SK-N-SH treated with all-trans-retinoic acid at 6 μM for 48 hours (cell line): Measurements from ENCODE around the gene AKAP13.
A peak's percentile ranks its signal among the peaks of the same experiment; 100 is the strongest.

Source experiments
- ATAC-seq: fragments of 200-7000 bp; cut with Tn5 transposase; 3 replicates; pipeline ENCODE4 v1.9.1; 2020; ENCODE audit warnings: mild to moderate bottlenecking, moderate library complexity
- BACH2 ChIP-seq: fragments of 250-450 bp; sonication (Bioruptor Pico); IDR thresholded peaks from 2 replicates; pipeline ENCODE4 v1.9.0; 2021; ENCODE audit warnings: mild to moderate bottlenecking, borderline replicate concordance
- CREB5 ChIP-seq: fragments of 250-450 bp; sonication (Bioruptor Pico); IDR thresholded peaks from 2 replicates; pipeline ENCODE4 v1.5.1; 2020; ENCODE audit warnings: low read depth, mild to moderate bottlenecking, moderate library complexity
- CSDC2 ChIP-seq: fragments of 250-450 bp; sonication (Bioruptor Pico); IDR thresholded peaks from 2 replicates; pipeline ENCODE4 v1.5.0; 2020; ENCODE audit warnings: mild to moderate bottlenecking, moderate library complexity
- ESRRG ChIP-seq: fragments of 250-450 bp; sonication (Bioruptor Pico); IDR thresholded peaks from 2 replicates; pipeline ENCODE4 v1.6.1; 2021; ENCODE audit warnings: mild to moderate bottlenecking
- GLIS3 ChIP-seq: fragments of 250-450 bp; sonication (Bioruptor Pico); IDR thresholded peaks from 2 replicates; pipeline ENCODE4 v1.5.0; 2020; ENCODE audit warnings: mild to moderate bottlenecking, moderate library complexity
- ISL1 ChIP-seq: fragments of 250-450 bp; sonication (Bioruptor Pico); IDR thresholded peaks from 2 replicates; pipeline ENCODE4 v2.1.2; 2022; ENCODE audit warnings: mild to moderate bottlenecking, moderate library complexity
- OSR1 ChIP-seq: fragments of 250-450 bp; sonication (Bioruptor Pico); IDR thresholded peaks from 2 replicates; pipeline ENCODE4 v1.8.0; 2022; ENCODE audit warnings: moderate library complexity, mild to moderate bottlenecking, inconsistent platforms
- PATZ1 ChIP-seq: fragments of 250-450 bp; sonication (Bioruptor Pico); IDR thresholded peaks from 2 replicates; pipeline ENCODE4 v1.8.0; 2020; ENCODE audit warnings: mild to moderate bottlenecking, moderate library complexity, borderline replicate concordance
- PPARA ChIP-seq: fragments of 250-450 bp; sonication (Bioruptor Pico); IDR thresholded peaks from 2 replicates; pipeline ENCODE4 v1.5.0; 2020; ENCODE audit warnings: mild to moderate bottlenecking, borderline replicate concordance
- RARB ChIP-seq: fragments of 250-450 bp; sonication (Bioruptor Pico); IDR thresholded peaks from 2 replicates; pipeline ENCODE4 v1.8.0; 2021; ENCODE audit warnings: mild to moderate bottlenecking, moderate library complexity
- TCF4 ChIP-seq: fragments of 250-450 bp; sonication (Bioruptor Pico); IDR thresholded peaks from 2 replicates; pipeline ENCODE4 v1.8.0; 2021; ENCODE audit warnings: mild to moderate bottlenecking, moderate library complexity, borderline replicate concordance
- TOX ChIP-seq: fragments of 250-450 bp; sonication (Bioruptor Pico); IDR thresholded peaks from 2 replicates; pipeline ENCODE4 v1.8.0; 2021; ENCODE audit warnings: mild to moderate bottlenecking, moderate library complexity, borderline replicate concordance
- ZFP3 ChIP-seq: fragments of 250-450 bp; sonication (Bioruptor Pico); IDR thresholded peaks from 2 replicates; pipeline ENCODE4 v1.5.0; 2020; ENCODE audit warnings: mild to moderate bottlenecking, moderate library complexity
- ZFP30 ChIP-seq: fragments of 450-650 bp; formaldehyde crosslinking; IDR thresholded peaks from 2 replicates; pipeline ENCODE4 v1.5.0; 2022; ENCODE audit warnings: mild to moderate bottlenecking, moderate library complexity
- ZNF565 ChIP-seq: fragments of 450-650 bp; formaldehyde crosslinking; conservative IDR thresholded peaks from 2 replicates; pipeline ENCODE4 v1.5.0; 2020; ENCODE audit warnings: low read depth, mild to moderate bottlenecking, moderate library complexity
- ZNF70 ChIP-seq: fragments of 450-650 bp; formaldehyde crosslinking; IDR thresholded peaks from 2 replicates; pipeline ENCODE4 v1.5.0; 2020; ENCODE audit warnings: mild to moderate bottlenecking, moderate library complexity
- ZNF8 ChIP-seq: fragments of 450-650 bp; formaldehyde crosslinking; IDR thresholded peaks from 2 replicates; pipeline ENCODE4 v1.5.0; 2020; ENCODE audit warnings: mild to moderate bottlenecking, moderate library complexity
- TF ChIP-seq, protein P1 (sequence below): fragments of 250-450 bp; sonication (Bioruptor Pico); IDR thresholded peaks from 2 replicates; pipeline ENCODE4 v1.5.1; 2021; ENCODE audit warnings: mild to moderate bottlenecking, moderate library complexity
- TF ChIP-seq, protein P2 (sequence below): fragments of 250-450 bp; sonication (Bioruptor Pico); IDR thresholded peaks from 2 replicates; pipeline ENCODE4 v1.5.0; 2020; ENCODE audit warnings: mild to moderate bottlenecking, moderate library complexity
- TF ChIP-seq, protein P3 (sequence below): fragments of 250-450 bp; sonication (Bioruptor Pico); IDR thresholded peaks from 2 replicates; pipeline ENCODE4 v1.8.0; 2021; ENCODE audit warnings: low read depth, mild to moderate bottlenecking, moderate library complexity, borderline replicate concordance

AKAP13 gene

GRCh38 chr15:85589851-85590250 lies 209.4 kb downstream of the AKAP13 start:
- ATAC-seq = no peak
- TF ChIP-seq ZFP3 (CRISPR knock-in tag) (no peak), BACH2 (no peak), ZFP30 (CRISPR knock-in tag) (no peak), TOX (CRISPR knock-in tag) (no peak)
- TF ChIP-seq, protein P1, sequence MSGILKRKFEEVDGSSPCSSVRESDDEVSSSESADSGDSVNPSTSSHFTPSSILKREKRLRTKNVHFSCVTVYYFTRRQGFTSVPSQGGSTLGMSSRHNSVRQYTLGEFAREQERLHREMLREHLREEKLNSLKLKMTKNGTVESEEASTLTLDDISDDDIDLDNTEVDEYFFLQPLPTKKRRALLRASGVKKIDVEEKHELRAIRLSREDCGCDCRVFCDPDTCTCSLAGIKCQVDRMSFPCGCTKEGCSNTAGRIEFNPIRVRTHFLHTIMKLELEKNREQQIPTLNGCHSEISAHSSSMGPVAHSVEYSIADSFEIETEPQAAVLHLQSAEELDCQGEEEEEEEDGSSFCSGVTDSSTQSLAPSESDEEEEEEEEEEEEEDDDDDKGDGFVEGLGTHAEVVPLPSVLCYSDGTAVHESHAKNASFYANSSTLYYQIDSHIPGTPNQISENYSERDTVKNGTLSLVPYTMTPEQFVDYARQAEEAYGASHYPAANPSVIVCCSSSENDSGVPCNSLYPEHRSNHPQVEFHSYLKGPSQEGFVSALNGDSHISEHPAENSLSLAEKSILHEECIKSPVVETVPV (CRISPR knock-in tag) = no peak

DNA sequence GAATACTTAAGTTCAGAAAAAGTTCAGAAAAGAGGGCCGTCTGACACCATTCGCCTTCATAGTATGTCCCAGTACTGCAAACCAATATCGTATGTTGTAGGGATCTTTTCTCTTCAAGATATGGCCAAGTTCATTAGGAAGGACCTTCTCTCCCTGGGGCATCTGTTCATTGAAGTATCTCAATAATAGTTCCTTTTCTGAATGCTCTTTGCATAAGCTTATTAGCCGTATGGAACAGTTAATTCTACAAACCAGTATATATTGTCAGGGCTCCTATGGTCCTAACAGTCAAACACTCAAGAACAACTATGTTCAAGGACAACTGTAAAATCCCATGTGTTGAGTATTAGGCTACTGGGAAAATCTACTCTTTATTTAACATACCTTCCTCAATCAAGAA lies 211.2 kb downstream of the AKAP13 start:
- no peak for ATAC-seq
- no peak for TF ChIP-seq ZFP30 (CRISPR knock-in tag)
- TF ChIP-seq ZNF8 = no peak
- TF ChIP-seq GLIS3 (CRISPR knock-in tag) = no peak
- TF ChIP-seq, protein P2, sequence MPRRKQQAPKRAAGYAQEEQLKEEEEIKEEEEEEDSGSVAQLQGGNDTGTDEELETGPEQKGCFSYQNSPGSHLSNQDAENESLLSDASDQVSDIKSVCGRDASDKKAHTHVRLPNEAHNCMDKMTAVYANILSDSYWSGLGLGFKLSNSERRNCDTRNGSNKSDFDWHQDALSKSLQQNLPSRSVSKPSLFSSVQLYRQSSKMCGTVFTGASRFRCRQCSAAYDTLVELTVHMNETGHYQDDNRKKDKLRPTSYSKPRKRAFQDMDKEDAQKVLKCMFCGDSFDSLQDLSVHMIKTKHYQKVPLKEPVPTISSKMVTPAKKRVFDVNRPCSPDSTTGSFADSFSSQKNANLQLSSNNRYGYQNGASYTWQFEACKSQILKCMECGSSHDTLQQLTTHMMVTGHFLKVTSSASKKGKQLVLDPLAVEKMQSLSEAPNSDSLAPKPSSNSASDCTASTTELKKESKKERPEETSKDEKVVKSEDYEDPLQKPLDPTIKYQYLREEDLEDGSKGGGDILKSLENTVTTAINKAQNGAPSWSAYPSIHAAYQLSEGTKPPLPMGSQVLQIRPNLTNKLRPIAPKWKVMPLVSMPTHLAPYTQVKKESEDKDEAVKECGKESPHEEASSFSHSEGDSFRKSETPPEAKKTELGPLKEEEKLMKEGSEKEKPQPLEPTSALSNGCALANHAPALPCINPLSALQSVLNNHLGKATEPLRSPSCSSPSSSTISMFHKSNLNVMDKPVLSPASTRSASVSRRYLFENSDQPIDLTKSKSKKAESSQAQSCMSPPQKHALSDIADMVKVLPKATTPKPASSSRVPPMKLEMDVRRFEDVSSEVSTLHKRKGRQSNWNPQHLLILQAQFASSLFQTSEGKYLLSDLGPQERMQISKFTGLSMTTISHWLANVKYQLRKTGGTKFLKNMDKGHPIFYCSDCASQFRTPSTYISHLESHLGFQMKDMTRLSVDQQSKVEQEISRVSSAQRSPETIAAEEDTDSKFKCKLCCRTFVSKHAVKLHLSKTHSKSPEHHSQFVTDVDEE (CRISPR knock-in tag) = no peak
- no peak for TF ChIP-seq ZNF70
- TF ChIP-seq ZNF565 (CRISPR knock-in tag) = no peak
- TF ChIP-seq TCF4 (CRISPR knock-in tag) = no peak
- TF ChIP-seq, protein P1 (CRISPR knock-in tag) = no peak
- no peak for TF ChIP-seq RARB (CRISPR knock-in tag)
- no peak for TF ChIP-seq ZFP3 (CRISPR knock-in tag)
- no peak for TF ChIP-seq ISL1 (CRISPR knock-in tag)
- TF ChIP-seq CSDC2 (CRISPR knock-in tag) = no peak
- no peak for TF ChIP-seq CREB5 (CRISPR knock-in tag)
- TF ChIP-seq PPARA (CRISPR knock-in tag) = no peak

GRCh38 chr15:85592148-85592547 lies 211.7 kb downstream of the AKAP13 start:
- TF ChIP-seq ISL1 (CRISPR knock-in tag) (peak; percentile 32; the same call in 1 of the 2 replicates), CREB5 (CRISPR knock-in tag) (no peak)

DNA sequence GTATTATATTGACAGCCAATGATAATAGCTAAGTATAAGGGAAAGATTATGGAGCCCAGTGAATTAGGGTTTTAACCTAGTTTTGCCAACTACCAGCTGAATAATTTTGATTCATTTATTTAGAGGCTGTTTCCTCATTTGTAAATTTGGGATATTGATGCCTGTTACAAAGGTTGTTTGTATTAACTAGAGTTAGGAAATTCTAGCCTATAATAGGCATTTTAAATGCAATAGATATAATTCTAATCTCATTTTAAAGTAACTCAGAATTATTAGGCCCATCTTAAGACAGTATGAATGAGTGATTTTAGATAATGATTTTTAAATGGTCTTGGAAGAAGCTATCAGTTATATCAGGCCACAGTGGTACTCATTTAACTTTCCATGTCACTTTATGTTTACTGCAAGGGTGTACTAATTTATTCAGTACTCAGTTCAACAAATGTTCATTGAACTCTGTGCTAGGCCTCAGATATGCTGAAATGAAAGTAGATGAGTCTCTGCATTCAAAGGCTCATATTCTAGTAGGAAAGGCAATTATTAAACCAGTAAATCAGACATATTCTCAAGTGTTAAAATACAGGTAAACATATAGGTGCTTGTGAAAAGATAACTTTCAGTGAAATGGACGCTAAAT lies 213.5 kb downstream of the AKAP13 start:
- no peak for ATAC-seq
- TF ChIP-seq ESRRG (CRISPR knock-in tag) (no peak), PPARA (CRISPR knock-in tag) (no peak), OSR1 (CRISPR knock-in tag) (no peak), BACH2 (no peak), GLIS3 (CRISPR knock-in tag) (no peak), RARB (CRISPR knock-in tag) (no peak), CSDC2 (CRISPR knock-in tag) (no peak), CREB5 (CRISPR knock-in tag) (no peak), PATZ1 (CRISPR knock-in tag) (no peak), ZNF8 (no peak), TOX (CRISPR knock-in tag) (no peak), ZNF70 (no peak)
- TF ChIP-seq, protein P3, sequence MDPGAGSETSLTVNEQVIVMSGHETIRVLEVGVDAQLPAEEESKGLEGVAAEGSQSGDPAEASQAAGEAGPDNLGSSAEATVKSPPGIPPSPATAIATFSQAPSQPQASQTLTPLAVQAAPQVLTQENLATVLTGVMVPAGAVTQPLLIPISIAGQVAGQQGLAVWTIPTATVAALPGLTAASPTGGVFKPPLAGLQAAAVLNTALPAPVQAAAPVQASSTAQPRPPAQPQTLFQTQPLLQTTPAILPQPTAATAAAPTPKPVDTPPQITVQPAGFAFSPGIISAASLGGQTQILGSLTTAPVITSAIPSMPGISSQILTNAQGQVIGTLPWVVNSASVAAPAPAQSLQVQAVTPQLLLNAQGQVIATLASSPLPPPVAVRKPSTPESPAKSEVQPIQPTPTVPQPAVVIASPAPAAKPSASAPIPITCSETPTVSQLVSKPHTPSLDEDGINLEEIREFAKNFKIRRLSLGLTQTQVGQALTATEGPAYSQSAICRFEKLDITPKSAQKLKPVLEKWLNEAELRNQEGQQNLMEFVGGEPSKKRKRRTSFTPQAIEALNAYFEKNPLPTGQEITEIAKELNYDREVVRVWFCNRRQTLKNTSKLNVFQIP (CRISPR knock-in tag) = no peak

More at GRCh38 chr15:85592148-85592547, 211.7 kb downstream of the AKAP13 start:
- ATAC-seq = peak; percentile 94
